ENCODE measurements around the gene OR1F1. TPM values are rescaled to one million over a fixed set of nuclear protein-coding genes. Genes with fewer than 3 reads are reported as not detected.

OR1F1 gene
- total RNA-seq, 1 donor, result not detected

DNA sequence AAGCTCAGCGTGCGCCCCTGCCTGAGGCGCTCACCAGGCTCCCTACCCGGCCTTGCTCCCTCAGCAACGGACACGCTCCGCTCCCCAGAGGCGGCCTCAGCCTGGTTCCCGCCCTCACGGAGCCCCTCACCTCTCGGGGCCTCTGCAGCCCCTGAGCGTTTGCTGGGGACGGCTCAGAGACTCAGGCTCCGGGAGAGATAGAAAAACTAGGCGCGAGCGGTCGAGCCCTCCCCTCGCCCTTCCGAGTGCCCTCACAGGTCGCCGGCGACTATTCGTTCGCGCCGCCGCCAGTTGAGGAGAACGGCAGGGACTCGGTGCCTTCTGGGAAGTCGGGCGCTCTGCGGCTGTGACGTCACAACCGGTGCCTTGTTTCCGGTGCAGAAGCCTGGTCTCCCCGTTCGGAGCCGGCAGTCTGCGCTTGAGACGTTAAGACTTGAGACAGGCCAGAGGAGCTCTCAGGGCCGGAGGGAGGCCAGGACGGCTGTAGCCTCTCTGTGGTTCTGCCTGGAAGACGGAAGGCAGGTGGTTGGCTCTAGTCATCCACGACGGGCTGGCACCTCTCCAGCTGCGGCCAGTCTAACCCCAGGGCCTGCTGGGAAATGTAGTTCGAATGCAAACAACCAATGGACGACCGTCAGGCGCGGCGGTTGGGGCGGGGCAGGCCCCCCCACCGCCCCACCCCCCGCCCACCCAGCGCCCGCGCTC lies 47.0 kb downstream of the OR1F1 start, which contains the start of gene ZNF200:
ZNF200 (minus strand) TSS at position 302 of the 705 bp plus-strand sequence. CDS start 1,403 bp downstream, outside the sequence.
- TF ChIP-seq, protein P1, sequence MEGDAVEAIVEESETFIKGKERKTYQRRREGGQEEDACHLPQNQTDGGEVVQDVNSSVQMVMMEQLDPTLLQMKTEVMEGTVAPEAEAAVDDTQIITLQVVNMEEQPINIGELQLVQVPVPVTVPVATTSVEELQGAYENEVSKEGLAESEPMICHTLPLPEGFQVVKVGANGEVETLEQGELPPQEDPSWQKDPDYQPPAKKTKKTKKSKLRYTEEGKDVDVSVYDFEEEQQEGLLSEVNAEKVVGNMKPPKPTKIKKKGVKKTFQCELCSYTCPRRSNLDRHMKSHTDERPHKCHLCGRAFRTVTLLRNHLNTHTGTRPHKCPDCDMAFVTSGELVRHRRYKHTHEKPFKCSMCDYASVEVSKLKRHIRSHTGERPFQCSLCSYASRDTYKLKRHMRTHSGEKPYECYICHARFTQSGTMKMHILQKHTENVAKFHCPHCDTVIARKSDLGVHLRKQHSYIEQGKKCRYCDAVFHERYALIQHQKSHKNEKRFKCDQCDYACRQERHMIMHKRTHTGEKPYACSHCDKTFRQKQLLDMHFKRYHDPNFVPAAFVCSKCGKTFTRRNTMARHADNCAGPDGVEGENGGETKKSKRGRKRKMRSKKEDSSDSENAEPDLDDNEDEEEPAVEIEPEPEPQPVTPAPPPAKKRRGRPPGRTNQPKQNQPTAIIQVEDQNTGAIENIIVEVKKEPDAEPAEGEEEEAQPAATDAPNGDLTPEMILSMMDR (IDR thresholded peaks at IDR 0.05; ENCODE audit: insufficient read depth, low read length), result no peak
- peak within 1 kb of the TSS; percentile 98 for H3K4me3 ChIP-seq (ENCODE audit: low read depth, low read length)
- DNase-seq (ENCODE audit: low read depth), result peak; percentile 96

DNA sequence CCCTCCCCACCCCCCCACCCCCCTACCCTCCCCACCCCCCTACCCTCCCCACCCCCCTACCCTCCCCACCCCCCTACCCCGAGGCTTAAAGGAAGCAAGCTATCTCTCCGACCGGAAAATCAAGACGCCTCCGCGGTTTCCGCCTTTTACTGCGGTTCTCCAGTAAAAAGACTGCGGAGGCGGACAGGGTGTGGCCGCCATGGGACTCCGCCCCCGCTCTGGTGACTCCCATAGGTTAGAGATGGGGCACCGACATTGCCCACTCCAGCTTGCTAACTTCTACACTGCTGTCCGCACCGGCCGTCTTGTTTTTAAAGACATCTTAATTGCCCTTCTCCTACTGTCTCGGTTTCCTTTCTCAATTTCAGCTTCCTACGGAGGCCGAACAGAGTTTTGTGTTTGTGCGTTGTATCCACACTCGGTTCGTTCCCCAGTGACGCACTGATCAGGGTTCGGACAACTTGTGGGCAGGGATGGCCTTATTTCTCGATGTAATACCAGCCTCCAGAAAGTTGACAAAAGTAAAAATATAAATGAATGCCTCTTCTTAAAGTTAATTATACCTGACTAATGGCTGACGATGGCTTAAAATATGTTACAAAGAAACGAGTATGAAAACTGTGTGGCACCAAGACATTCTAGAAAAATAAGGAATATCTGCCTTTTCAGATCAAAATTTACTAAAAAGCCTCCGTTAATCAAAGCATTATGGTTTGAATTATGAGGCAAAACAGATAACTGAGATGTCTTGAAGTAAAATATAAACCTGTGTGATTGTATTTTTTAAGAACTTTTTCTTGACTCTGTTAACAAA lies 48.1 kb downstream of the OR1F1 start:
- no peak overlapping the region for H3K4me3 ChIP-seq (ENCODE audit: low read depth, low read length)
- TF ChIP-seq, protein P1 (IDR thresholded peaks at IDR 0.05; ENCODE audit: insufficient read depth, low read length), result no peak
- no peak for DNase-seq (ENCODE audit: low read depth)

DNA sequence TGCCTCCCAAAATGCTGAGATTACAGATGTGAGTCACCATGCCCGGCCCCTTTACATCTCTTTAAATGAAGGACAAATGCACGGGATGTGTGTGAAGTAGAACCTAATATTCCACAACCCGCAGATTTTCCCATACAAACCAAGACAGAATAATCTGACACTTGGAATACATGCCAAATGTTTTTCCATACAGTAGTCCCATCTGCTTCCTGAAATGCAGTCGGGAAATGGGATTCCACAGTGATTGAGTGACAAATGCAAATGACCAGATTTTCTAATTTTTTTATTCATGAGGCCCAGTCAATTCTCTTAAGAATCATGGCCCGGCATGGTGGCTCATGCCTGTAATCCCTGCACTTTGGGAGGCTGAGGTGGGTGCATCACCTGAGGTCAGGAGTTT lies 53.8 kb downstream of the OR1F1 start:
- DNase-seq (ENCODE audit: low read depth), result no peak
- no peak overlapping the region for H3K4me3 ChIP-seq (ENCODE audit: low read depth, low read length)
- TF ChIP-seq, protein P1 (IDR thresholded peaks at IDR 0.05; ENCODE audit: insufficient read depth, low read length), result no peak

DNA sequence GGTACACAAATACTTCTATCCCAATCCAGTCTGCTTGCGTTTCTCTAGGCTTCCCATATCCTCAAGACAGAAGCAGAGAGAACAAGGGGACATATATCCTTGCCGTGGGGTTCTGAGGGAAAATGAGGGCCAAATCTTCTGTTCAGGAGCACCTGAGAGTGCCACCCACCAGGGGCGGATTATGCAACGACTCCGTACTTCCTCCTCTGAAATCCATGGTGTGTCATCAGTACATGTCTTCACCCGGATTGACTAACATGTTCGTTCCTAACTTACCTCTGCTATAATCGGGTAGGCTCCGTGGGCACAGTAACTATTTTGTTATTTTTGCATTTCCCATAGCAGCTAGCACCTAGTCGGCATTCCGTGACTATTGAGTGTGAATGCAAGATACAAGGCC lies 54.7 kb downstream of the OR1F1 start:
- H3K4me3 ChIP-seq (ENCODE audit: low read depth, low read length), result no peak overlapping the region
- TF ChIP-seq, protein P1 (IDR thresholded peaks at IDR 0.05; ENCODE audit: insufficient read depth, low read length), result no peak
- DNase-seq (ENCODE audit: low read depth), result no peak

DNA sequence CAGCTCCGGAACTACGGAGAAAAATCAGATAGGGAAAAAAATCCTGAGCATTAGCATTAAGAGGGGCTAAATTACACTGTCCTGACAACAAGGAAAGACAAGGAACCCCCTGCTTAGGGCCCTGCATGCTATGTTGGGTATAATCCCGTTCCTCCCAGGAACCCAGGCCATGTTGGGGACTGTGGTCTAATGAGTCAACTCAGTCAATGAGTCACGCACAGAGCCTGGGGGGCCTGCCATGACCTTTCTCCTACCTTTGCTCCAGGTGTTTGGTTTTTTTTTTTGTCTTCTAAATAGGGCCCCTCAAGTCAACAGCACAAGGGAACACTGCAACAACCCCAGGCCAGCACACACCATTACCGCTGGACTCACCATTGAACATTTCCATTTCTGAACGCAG lies 55.9 kb downstream of the OR1F1 start:
- H3K4me3 ChIP-seq (ENCODE audit: low read depth, low read length), result no peak overlapping the region
- TF ChIP-seq, protein P1 (IDR thresholded peaks at IDR 0.05; ENCODE audit: insufficient read depth, low read length), result no peak
- DNase-seq (ENCODE audit: low read depth), result no peak

DNA sequence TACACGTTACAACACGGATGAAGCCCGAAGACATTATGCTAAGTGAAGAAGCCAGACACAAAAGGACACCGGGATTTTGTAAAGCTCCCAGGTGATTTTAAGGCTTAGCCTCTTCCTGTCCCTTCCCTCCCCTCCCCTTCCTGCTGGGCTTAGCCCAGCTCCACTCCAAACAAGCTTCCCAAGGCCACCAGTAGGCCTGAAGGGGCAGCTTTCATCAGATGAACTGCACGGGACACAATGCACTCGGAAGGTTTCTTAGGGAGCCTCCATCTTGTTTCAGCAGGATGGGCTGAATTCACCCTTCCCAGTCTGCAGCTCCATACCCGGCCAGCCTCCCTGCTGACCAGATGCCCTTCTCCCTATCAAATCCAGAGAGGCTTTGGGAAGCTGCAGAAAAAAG lies 58.0 kb downstream of the OR1F1 start:
- no peak for DNase-seq (ENCODE audit: low read depth)
- TF ChIP-seq, protein P1 (IDR thresholded peaks at IDR 0.05; ENCODE audit: insufficient read depth, low read length), result no peak
- H3K4me3 ChIP-seq (ENCODE audit: low read depth, low read length), result no peak overlapping the region

Data from fibroblast of the aortic adventitia (primary cell).